Measurements from ENCODE around the gene MRPL9.

The MRPL9 gene

GRCh38 chr1:151762941-151763921 is at the start of gene MRPL9:
TSS of gene MRPL9 (minus strand) at chr1:151763496. CDS start at chr1:151763479, 17 bp downstream.
- in situ Hi-C loops (cut with HindIII; ENCODE audit: low sequenced_read_pairs), result no loop called here

GRCh38 chr1:151811181-151811580 is 47.9 kb upstream of the MRPL9 start:
- in situ Hi-C loops (cut with HindIII; ENCODE audit: low sequenced_read_pairs), result no loop called here

- in situ Hi-C loops (cut with HindIII; ENCODE audit: low sequenced_read_pairs), result no loop called here
Measured at GRCh38 chr1:151809985-151810556, 46.8 kb upstream of the MRPL9 start.

- in situ Hi-C loops (cut with HindIII; ENCODE audit: low sequenced_read_pairs), result no loop called here
Measured at GRCh38 chr1:151809290-151809984, 46.1 kb upstream of the MRPL9 start.

- in situ Hi-C loops (cut with HindIII; ENCODE audit: low sequenced_read_pairs), result no loop called here
Measured at GRCh38 chr1:151807766-151808165, 44.5 kb upstream of the MRPL9 start.

- in situ Hi-C loops (cut with HindIII; ENCODE audit: low sequenced_read_pairs), result no loop called here
Measured at GRCh38 chr1:151807131-151807530, 43.8 kb upstream of the MRPL9 start.

GRCh38 chr1:151806170-151806569 is 42.9 kb upstream of the MRPL9 start:
- in situ Hi-C loops (cut with HindIII; ENCODE audit: low sequenced_read_pairs), result no loop called here

- in situ Hi-C loops (cut with HindIII; ENCODE audit: low sequenced_read_pairs), result no loop called here
Measured at GRCh38 chr1:151805066-151805820, 41.9 kb upstream of the MRPL9 start, which contains the start of gene LINGO4. TSS of gene LINGO4 (minus strand) at chr1:151805419. CDS start at chr1:151802704, 2,715 bp downstream.

- in situ Hi-C loops (cut with HindIII; ENCODE audit: low sequenced_read_pairs), result no loop called here
Measured at GRCh38 chr1:151803915-151804314, 40.6 kb upstream of the MRPL9 start.

GRCh38 chr1:151803164-151803563 is 39.9 kb upstream of the MRPL9 start:
- in situ Hi-C loops (cut with HindIII; ENCODE audit: low sequenced_read_pairs), result no loop called here

- in situ Hi-C loops (cut with HindIII; ENCODE audit: low sequenced_read_pairs), result no loop called here
Measured at GRCh38 chr1:151802372-151802771, 39.1 kb upstream of the MRPL9 start.

GRCh38 chr1:151801846-151802245 is 38.5 kb upstream of the MRPL9 start:
- in situ Hi-C loops (cut with HindIII; ENCODE audit: low sequenced_read_pairs), result no loop called here

GRCh38 chr1:151801310-151801820 is 38.1 kb upstream of the MRPL9 start:
- in situ Hi-C loops (cut with HindIII; ENCODE audit: low sequenced_read_pairs), result no loop called here

GRCh38 chr1:151800830-151801229 is 37.5 kb upstream of the MRPL9 start:
- in situ Hi-C loops (cut with HindIII; ENCODE audit: low sequenced_read_pairs), result no loop called here

- in situ Hi-C loops (cut with HindIII; ENCODE audit: low sequenced_read_pairs), result no loop called here
Measured at GRCh38 chr1:151799179-151800022, 36.1 kb upstream of the MRPL9 start.

GRCh38 chr1:151798571-151798970 is 35.3 kb upstream of the MRPL9 start:
- in situ Hi-C loops (cut with HindIII; ENCODE audit: low sequenced_read_pairs), result no loop called here

GRCh38 chr1:151790940-151791651 is 27.8 kb upstream of the MRPL9 start:
- in situ Hi-C loops (cut with HindIII; ENCODE audit: low sequenced_read_pairs), result no loop called here

- in situ Hi-C loops (cut with HindIII; ENCODE audit: low sequenced_read_pairs), result no loop called here
Measured at GRCh38 chr1:151790071-151790939, 27.0 kb upstream of the MRPL9 start, which contains the start of gene TDRKH. TSS of gene TDRKH (minus strand) at chr1:151790500. CDS start at chr1:151783022, 7,478 bp downstream.

All from DLD1 (cell line).